GM12872 (cell line): ENCODE results near the gene PCSK9.

Source experiments
- TF ChIP-seq, protein P1 (sequence below): IDR thresholded peaks from 3 replicates; pipeline ENCODE4 v1.5.1; 2011; ENCODE audit warnings: low read depth, mild to moderate bottlenecking, low read length, moderate library complexity; ENCODE audit not compliant: insufficient read depth

The PCSK9 gene

GRCh38 chr1:55039342-55040082, at the start of gene PCSK9:
Gene PCSK9 (plus strand): TSS chr1:55039548. CDS start chr1:55039838, 290 bp downstream.
- TF ChIP-seq, protein P1, sequence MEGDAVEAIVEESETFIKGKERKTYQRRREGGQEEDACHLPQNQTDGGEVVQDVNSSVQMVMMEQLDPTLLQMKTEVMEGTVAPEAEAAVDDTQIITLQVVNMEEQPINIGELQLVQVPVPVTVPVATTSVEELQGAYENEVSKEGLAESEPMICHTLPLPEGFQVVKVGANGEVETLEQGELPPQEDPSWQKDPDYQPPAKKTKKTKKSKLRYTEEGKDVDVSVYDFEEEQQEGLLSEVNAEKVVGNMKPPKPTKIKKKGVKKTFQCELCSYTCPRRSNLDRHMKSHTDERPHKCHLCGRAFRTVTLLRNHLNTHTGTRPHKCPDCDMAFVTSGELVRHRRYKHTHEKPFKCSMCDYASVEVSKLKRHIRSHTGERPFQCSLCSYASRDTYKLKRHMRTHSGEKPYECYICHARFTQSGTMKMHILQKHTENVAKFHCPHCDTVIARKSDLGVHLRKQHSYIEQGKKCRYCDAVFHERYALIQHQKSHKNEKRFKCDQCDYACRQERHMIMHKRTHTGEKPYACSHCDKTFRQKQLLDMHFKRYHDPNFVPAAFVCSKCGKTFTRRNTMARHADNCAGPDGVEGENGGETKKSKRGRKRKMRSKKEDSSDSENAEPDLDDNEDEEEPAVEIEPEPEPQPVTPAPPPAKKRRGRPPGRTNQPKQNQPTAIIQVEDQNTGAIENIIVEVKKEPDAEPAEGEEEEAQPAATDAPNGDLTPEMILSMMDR = no peak

- TF ChIP-seq, protein P1 = no peak
These were observed 49.2 kb upstream of the PCSK9 start for GRCh38 chr1:54989968-54990810.

- TF ChIP-seq, protein P1 = no peak
These were observed 48.4 kb upstream of the PCSK9 start for GRCh38 chr1:54990916-54991315.

DNA sequence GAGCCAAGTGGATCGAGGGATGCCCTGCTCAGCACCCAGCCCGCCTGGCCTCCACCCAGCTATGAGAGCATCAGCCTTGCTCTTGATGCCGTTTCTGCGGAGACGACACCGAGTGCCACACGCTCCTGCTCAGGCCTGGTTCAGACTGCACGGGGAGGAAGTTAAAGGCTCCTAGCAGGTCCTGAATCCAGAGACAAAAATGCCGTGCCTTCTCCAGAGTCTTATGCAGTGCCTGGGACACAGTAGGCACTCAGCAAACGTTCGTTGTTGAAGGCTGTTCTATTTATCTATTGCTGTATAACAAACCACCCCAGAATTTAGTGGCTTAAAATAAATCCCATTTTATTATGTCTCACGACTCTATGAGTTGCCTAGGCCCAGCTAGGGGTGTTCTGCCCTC, 47.4 kb upstream of the PCSK9 start:
- TF ChIP-seq, protein P1 = no peak

DNA sequence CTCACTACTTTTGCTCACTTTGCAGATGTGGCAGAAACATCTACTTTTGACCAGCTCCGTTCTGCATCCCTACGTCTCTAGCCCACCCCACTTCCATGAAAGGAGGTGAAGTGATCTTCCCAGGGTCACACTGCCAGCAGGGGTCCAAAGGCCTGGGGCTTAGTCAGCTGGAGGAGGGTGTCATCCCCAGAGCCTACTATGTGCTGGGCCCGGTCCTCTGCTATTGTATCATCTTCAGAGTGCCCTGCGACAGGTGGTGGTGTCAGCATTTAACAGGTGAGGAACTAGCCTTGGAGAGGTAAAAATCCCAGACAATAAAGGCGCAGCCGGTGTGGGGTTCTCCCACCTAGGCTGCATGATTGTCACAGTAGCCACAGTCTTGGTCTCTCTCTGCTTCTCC, 46.2 kb upstream of the PCSK9 start:
- TF ChIP-seq, protein P1 = no peak

- TF ChIP-seq, protein P1 = no peak
These were observed 44.9 kb upstream of the PCSK9 start for GRCh38 chr1:54994355-54994990.
